GM12864 (cell line): Measurements from ENCODE around the gene BMP5.
"Not testable (repeated sequence)": the region's sequence is repeated elsewhere in the genome, so short reads cannot be mapped to it uniquely, and the experiment has no call there.

ENCODE experiments used
- DNase-seq: peaks from one replicate; pipeline ENCODE4 v3.0.0-alpha.2; 2011; ENCODE audit warnings: low read depth
- H3K4me3 ChIP-seq: 2 replicates; pipeline ENCODE4 v1.5.1; 2011; ENCODE audit warnings: mild to moderate bottlenecking, low read depth, low read length, control low read depth
- CTCF ChIP-seq: IDR thresholded peaks from 2 replicates; pipeline ENCODE4 v1.5.1; 2011; ENCODE audit warnings: low read depth, mild to moderate bottlenecking, moderate library complexity, low read length, control low read depth, inconsistent platforms; ENCODE audit errors: missing control alignments

Gene BMP5

DNA sequence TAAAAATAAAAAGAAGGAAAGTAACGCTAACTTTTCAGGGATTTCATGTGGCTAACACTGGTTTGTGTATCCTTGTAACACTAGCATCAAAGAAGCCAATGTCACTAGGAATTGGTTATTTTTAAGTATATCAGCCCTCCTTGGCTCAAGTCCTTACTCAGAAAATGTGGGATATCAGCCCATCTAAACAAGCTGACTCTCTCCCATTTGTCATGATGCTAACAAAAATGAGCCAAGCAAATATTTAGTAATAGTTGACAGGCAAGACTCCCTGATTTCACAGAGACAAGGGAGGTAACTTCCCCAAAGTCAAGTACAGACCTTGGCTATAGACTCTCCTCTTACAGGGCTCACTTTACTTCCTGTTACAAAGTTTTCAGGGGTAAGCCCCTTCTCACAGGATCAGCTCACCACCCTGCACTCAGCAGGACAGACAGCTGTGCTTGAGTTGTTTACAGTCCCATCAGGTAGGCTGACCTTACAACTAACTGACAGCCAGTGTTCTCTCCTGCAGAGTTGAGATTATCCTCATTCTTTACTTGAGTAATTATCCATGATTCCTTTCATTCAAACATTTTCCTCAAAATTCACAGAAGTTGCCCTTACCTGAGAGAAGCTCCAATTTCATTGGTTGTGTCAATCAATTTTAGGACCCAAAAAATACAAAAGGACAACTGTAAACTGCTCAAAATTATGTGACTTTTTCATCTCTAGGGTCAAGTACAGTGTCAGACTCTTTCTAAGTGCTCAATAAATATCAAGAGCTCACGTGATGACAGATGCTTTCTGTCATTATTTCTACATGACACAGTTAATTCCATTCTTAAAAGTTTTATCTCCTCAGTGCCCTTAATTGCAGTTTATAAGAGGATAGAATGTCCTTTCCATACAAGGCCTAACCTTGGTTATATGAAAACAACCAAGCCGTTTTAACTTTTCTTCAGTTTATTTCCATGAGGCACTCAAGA is 38.1 kb upstream of the BMP5 start:
- TF ChIP-seq CTCF, result no peak
- H3K4me3 ChIP-seq, result no peak overlapping the region
- no peak for DNase-seq

- not testable (repeated sequence) for H3K4me3 ChIP-seq, DNase-seq
Measured at GRCh38 chr6:55910466-55910865, 35.1 kb upstream of the BMP5 start.

DNA sequence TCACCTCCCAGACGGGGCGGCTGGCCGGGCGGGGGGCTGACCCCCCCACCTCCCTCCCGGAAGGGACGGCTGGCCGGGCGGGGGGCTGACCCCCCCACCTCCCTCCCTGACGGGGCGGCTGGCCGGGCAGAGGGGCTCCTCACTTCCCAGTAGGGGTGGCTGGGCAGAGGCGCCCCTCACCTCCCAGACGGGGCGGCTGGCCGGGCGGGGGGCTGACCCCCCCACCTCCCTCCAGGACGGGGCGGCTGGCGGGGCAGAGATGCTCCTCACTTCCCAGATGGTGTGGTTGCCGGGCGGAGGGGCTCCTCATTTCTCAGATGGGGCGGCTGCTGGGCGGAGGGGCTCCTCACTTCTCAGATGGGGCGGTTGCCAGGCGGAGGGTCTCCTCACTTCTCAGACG is 34.5 kb upstream of the BMP5 start:
- DNase-seq, H3K4me3 ChIP-seq: not testable (repeated sequence)

GRCh38 chr6:55902796-55903195 is 27.4 kb upstream of the BMP5 start:
- no peak overlapping the region for H3K4me3 ChIP-seq
- no peak for DNase-seq
- no peak for TF ChIP-seq CTCF

DNA sequence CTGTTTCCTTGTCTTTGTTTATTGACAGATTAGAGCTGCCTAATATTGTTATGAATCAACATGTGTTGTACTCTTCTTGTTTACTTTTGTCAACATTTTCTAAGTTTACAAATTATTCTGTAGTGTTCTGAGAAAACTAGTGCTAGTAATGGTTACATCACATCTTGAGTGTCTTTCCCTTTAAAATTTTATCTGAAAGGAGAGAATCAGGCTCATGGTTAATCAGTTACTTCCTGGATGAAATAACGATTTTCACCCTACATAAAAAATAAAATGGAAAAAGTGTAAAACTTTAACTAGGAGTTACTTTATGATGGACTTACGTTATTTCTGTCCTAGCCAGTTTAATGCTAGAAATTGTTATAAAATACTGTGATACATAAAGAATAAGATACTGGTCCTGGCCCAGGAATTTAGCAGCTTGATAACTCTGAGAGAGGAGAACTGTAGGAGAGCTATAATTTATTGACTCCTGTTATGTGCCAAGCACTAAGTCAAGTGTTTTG is 26.4 kb upstream of the BMP5 start:
- no peak for TF ChIP-seq CTCF
- no peak overlapping the region for H3K4me3 ChIP-seq
- DNase-seq, result no peak

DNA sequence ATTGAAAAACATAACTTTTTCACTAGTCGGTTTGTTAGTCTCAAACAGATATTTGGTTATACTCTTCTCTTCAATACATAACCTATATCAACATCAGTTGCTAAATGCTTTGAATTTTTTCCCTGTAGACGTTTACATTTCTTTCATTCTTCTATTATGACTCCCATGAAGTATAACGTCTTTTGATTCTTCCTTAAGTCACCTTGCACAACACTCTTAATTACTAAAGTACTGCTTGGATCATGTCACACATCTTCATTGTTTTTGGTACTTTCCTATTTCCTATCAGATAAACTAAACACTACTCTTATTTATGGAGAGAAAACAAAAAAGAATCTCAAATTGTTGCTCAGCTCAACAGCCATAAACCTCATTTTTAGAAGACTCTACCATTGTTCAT is 23.0 kb upstream of the BMP5 start:
- TF ChIP-seq CTCF, result no peak
- H3K4me3 ChIP-seq, result no peak overlapping the region
- DNase-seq, result no peak

DNA sequence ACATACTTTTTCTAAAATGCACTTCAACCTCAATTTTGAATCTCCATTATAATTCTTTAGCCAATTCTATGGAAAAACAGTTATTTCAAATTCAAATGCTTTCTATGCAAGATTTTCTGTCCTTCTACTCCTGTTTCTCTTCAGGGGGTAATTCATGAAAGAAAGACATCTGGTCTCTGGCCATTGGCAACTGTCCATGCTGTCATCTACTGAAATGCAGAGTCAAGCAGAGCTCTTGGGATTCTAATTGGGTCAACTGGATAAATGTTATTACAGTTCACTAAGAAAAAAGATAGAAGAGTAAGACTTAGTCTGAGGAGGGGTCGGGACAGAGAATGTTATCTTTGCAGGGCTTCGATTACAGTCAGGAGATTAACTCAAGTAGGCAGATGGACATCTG is 22.0 kb upstream of the BMP5 start:
- no peak for TF ChIP-seq CTCF
- H3K4me3 ChIP-seq, result no peak overlapping the region
- DNase-seq, result no peak
